Cardiac muscle cell (in vitro differentiated cells and primary cell): ENCODE measurements around the gene INAFM1. TPM values are rescaled to one million over a fixed set of nuclear protein-coding genes. Genes with fewer than 3 reads are reported as not detected.

Experiments used
- DNase-seq, 2 donors: peaks; one replicate each; pipeline versions ENCODE4 v3.0.0 to v3.0.0-alpha.2; 2010 to 2017; ENCODE audit warnings: low read depth in 1 of 2, low spot score in 1 of 2
- H3K27ac ChIP-seq: fragments of 200-600 bp; sonication (generic); 2 replicates; pipeline ENCODE4 v1.5.1; 2016
- H3K27me3 ChIP-seq: fragments of 200-600 bp; sonication (generic); 2 replicates; pipeline ENCODE4 v1.6.0; 2016; ENCODE audit warnings: control low read depth
- H3K36me3 ChIP-seq: fragments of 200-600 bp; sonication (generic); 2 replicates; pipeline ENCODE4 v1.5.1; 2016; ENCODE audit warnings: control low read depth
- H3K4me1 ChIP-seq: fragments of 200-600 bp; sonication (generic); 2 replicates; pipeline ENCODE4 v1.8.1; 2017; ENCODE audit warnings: low read depth, mild to moderate bottlenecking, mixed run types
- H3K4me3 ChIP-seq: fragments of 200-600 bp; sonication (generic); 2 replicates; pipeline ENCODE4 v1.5.1; 2016; ENCODE audit warnings: mild to moderate bottlenecking
- H3K9me3 ChIP-seq: fragments of 200-600 bp; sonication (generic); 2 replicates; pipeline ENCODE4 v1.5.1; 2017; ENCODE audit warnings: low read depth, mild to moderate bottlenecking, control low read depth
- polyA plus RNA-seq: library from polyadenylated mRNA; unstranded; fragments of >200 nt; fragmentation: Nextera tagmentation; extraction: Ambion mirVana; gene quantifications from 2 replicates; pipeline ENCODE4 v1.2.1, GENCODE V29; 2016
- total RNA-seq: library from RNA; depleted of rRNA; stranded (reverse); fragments of >200 nt; gene quantifications from 2 replicates; pipeline ENCODE4 v1.2.3, GENCODE V29; 2016
- TF ChIP-seq, protein P1 (sequence below): IDR thresholded peaks from 2 replicates; pipeline ENCODE4 v1.5.1; 2012; ENCODE audit warnings: low read depth, mild to moderate bottlenecking, low read length

Gene INAFM1
- total and polyA plus RNA-seq, 2 experiments from 2014 or later = 1.5 to 5.8 TPM

DNA sequence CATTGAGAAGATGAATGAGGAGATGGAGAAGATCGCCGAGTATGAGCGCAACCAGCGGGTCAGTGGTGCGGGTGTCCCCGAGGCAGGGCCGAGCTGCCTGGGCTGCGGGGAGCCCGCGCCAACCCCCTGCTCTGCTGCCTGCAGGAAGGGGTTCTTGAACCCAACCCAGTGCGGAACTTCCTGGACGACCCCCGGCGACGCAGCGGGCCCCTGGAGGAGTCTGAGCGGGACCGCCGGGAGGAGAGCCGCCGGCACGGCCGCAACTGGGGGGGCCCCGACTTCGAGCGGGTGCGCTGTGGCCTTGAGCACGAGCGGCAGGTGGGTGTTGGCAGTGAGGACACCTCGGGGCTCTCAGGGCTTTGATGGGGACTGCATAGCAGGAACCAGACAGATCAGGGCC is 10.1 kb upstream of the INAFM1 start:
- no peak for DNase-seq
- TF ChIP-seq, protein P1, sequence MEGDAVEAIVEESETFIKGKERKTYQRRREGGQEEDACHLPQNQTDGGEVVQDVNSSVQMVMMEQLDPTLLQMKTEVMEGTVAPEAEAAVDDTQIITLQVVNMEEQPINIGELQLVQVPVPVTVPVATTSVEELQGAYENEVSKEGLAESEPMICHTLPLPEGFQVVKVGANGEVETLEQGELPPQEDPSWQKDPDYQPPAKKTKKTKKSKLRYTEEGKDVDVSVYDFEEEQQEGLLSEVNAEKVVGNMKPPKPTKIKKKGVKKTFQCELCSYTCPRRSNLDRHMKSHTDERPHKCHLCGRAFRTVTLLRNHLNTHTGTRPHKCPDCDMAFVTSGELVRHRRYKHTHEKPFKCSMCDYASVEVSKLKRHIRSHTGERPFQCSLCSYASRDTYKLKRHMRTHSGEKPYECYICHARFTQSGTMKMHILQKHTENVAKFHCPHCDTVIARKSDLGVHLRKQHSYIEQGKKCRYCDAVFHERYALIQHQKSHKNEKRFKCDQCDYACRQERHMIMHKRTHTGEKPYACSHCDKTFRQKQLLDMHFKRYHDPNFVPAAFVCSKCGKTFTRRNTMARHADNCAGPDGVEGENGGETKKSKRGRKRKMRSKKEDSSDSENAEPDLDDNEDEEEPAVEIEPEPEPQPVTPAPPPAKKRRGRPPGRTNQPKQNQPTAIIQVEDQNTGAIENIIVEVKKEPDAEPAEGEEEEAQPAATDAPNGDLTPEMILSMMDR = no peak
- Histone ChIP-seq H3K4me3 (no peak overlapping the region), H3K36me3 (peaks cover 16% of the 10 kb centered on the region), H3K9me3 (no peaks in the 10 kb centered on the region), H3K27me3 (no peaks in the 10 kb centered on the region), H3K4me1 (no peaks in the 10 kb centered on the region), H3K27ac (no peak overlapping the region)

DNA sequence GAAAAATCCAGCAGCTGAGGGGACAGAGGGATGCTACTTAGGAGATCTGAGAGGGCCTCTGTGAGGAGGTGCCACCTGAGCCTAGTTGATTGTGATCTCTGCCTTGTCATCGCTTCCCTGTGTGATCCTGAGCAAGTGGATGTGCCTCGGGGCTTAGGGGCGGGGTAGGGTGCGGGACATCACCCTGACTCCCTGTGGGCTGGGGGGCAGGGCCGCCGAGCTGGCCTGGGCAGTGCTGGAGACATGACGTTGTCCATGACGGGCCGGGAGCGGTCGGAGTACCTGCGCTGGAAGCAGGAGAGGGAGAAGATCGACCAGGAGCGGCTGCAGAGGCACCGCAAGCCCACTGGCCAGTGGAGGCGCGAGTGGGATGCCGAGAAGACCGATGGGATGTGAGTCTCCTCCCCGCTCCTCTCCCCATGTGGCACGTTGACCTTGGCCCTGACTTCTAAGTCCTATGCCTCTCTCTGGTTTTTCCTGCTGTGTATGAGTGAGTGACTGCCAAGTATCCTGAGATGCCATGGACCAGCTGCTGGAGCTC is 8.2 kb upstream of the INAFM1 start:
- Histone ChIP-seq H3K36me3 (peaks cover 13% of the 10 kb centered on the region), H3K4me1 (no peaks in the 10 kb centered on the region), H3K27me3 (no peaks in the 10 kb centered on the region), H3K4me3 (no peak overlapping the region), H3K9me3 (no peaks in the 10 kb centered on the region), H3K27ac (no peak overlapping the region)
- no peak for DNase-seq
- TF ChIP-seq, protein P1 = no peak

DNA sequence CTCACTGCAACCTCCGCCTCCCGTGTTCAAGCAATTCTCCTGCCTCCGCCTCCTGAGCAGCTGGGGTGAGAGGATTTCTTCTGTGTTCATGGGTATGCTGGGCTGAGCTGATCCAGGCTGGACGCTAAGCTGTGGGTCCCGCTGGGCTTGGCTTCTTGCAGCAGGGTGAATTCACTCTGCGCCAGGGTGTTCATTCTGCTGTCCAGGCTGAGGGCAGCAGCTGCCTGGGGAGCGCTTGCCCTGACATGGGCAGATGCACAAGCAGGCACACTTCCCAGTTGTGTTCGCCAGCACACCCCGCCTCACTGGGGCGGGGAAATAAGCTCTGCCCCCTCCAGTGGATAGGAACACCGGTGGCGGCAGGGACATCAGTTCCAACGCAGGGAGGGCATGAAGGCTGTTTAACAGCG is 7.3 kb upstream of the INAFM1 start:
- TF ChIP-seq, protein P1 = no peak
- Histone ChIP-seq H3K27ac (no peak overlapping the region), H3K4me1 (no peaks in the 10 kb centered on the region), H3K27me3 (no peaks in the 10 kb centered on the region), H3K36me3 (peaks cover 13% of the 10 kb centered on the region), H3K4me3 (no peak overlapping the region), H3K9me3 (no peaks in the 10 kb centered on the region)
- no peak for DNase-seq

DNA sequence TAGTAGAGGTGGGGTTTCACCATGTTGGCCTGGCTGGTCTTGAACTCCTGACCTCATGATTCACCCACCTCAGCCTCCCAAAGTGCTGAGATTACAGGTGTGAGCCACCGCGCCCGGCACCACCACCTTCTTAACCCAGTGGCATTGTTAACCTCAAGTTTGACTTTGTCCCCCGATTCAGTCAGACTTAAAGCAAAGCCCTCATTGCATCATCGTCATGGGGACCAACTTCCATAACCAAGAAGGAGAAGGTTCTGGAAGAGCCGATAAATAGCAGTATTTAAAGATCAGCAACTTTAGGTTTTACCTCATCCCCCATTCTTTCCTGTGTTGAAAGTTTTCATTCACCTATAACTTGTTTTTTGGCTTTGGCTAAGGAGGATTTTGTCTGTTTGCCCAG is 6.7 kb upstream of the INAFM1 start:
- DNase-seq = no peak
- peaks cover 10% of the 10 kb centered on the region for H3K36me3 ChIP-seq
- H3K4me1 ChIP-seq = no peaks in the 10 kb centered on the region
- no peak overlapping the region for H3K4me3 ChIP-seq
- H3K9me3 ChIP-seq = no peaks in the 10 kb centered on the region
- no peak overlapping the region for H3K27ac ChIP-seq
- H3K27me3 ChIP-seq = no peaks in the 10 kb centered on the region
- TF ChIP-seq, protein P1 = no peak

DNA sequence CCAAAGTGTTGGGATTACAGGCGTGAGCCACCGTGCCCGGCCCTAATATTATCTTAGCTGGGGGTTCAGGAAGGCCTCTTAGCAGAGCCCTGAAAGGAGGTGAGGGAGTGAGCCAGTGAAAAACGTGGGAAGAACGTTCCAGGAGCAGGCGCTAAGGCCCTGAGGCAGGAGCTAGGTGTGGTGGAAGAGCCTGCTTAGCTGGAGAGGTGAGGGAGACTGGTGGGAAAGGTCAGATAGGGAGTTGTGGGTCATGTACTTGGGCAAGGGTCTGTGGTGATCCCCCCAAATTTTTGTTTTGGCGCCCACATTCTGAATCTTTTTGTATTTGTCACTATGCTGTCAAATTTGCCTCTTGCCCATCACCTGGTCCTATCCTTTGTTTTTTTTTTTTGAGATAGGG is 5.1 kb upstream of the INAFM1 start:
- H3K4me3 ChIP-seq = no peak overlapping the region
- no peak for DNase-seq
- TF ChIP-seq, protein P1 = no peak
- no peaks in the 10 kb centered on the region for H3K27me3 ChIP-seq
- H3K36me3 ChIP-seq = peaks cover 10% of the 10 kb centered on the region
- no peak overlapping the region for H3K27ac ChIP-seq
- no peaks in the 10 kb centered on the region for H3K4me1 ChIP-seq
- H3K9me3 ChIP-seq = no peaks in the 10 kb centered on the region

DNA sequence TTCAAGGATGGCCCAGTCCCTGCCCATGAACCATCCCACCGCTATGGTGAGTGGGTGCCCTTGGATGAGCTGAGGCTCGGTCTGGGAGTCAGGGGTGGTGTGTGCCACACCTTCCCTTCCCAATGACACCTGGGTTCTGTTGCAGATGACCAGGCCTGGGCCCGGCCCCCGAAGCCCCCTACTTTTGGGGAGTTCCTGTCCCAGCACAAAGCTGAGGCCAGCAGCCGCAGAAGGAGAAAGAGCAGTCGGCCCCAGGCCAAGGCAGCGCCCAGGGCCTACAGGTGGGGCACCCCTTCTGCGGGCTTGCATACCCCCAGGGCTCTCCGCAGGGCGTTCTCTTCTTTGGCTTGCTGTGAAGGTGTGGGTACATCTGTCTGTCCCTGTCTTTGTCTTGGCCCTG is 4.3 kb upstream of the INAFM1 start:
- H3K36me3 ChIP-seq = peaks cover 7% of the 10 kb centered on the region
- H3K4me3 ChIP-seq = no peak overlapping the region
- H3K27ac ChIP-seq = no peak overlapping the region
- H3K9me3 ChIP-seq = no peaks in the 10 kb centered on the region
- TF ChIP-seq, protein P1 = no peak
- DNase-seq = no peak
- H3K4me1 ChIP-seq = no peaks in the 10 kb centered on the region
- no peaks in the 10 kb centered on the region for H3K27me3 ChIP-seq
